Gastrocnemius medialis (tissue), 4 donors: ENCODE measurements around the gene STXBP2. TPM values are rescaled to one million over a fixed set of nuclear protein-coding genes. Genes with fewer than 3 reads are reported as not detected.
A peak's percentile ranks its signal among the peaks of the same experiment; 100 is the strongest.

Experiments
- ATAC-seq, 2 donors: fragments of 150-250 bp; one replicate each; pipeline ENCODE4 v1.9.1; 2016
- DNase-seq, 2 donors: peaks; one replicate each; pipeline ENCODE4 v3.0.0-alpha.2; 2019
- H3K27ac ChIP-seq, 4 donors: fragments of 200-600 bp; sonication (generic); 1 replicate in 1 of 4; 2 replicates in 3 of 4; pipeline ENCODE4 v1.5.1; 2016 to 2018; ENCODE audit warnings: mild to moderate bottlenecking in 2 of 4, moderate library complexity in 1 of 4
- H3K27me3 ChIP-seq, 3 donors: fragments of 200-600 bp; sonication (generic) in 2 of 3; 1 replicate in 1 of 3; 2 replicates in 2 of 3; pipeline versions ENCODE4 v1.5.1 to v1.6.0; 2016 to 2019; ENCODE audit warnings: mild to moderate bottlenecking in 1 of 3, moderate library complexity in 1 of 3
- H3K36me3 ChIP-seq, 2 donors: fragments of 200-600 bp; sonication (generic) in 1 of 2; one replicate each; pipeline ENCODE4 v1.5.1; 2017 to 2018
- H3K4me1 ChIP-seq, 2 donors: fragments of 200-600 bp; sonication (generic) in 1 of 2; one replicate each; pipeline ENCODE4 v1.5.1; 2016 to 2017; ENCODE audit warnings: mild to moderate bottlenecking in 2 of 2
- H3K4me3 ChIP-seq, 4 donors: fragments of 200-600 bp; sonication (generic) in 3 of 4; 1 replicate in 1 of 4; 2 replicates in 3 of 4; pipeline ENCODE4 v1.5.1; 2016 to 2019; ENCODE audit warnings: mild to moderate bottlenecking in 2 of 4
- H3K9me3 ChIP-seq, 3 donors: fragments of 200-600 bp; sonication (generic) in 2 of 3; 1 replicate in 1 of 3; 2 replicates in 2 of 3; pipeline ENCODE4 v1.5.1; 2016 to 2019
- CTCF ChIP-seq, 5 experiments: fragments of 450-650 bp in 3 of 5; fragments of 200-600 bp in 2 of 5; sonication (generic) in 2 of 5; IDR thresholded peaks in 4 of 5; conservative IDR thresholded peaks in 1 of 5; 1 replicate in 4 of 5; 2 replicates in 1 of 5; pipeline ENCODE4 v1.5.1; 2016 to 2019; ENCODE audit warnings: antibody characterized with exemption in 5 of 5, mild to moderate bottlenecking in 3 of 5, moderate library complexity in 3 of 5
- POLR2A ChIP-seq, 2 donors: fragments of 450-650 bp; IDR thresholded peaks; one replicate each; pipeline ENCODE4 v1.6.1; 2017; ENCODE audit warnings: antibody characterized with exemption in 2 of 2, mild to moderate bottlenecking in 2 of 2, moderate library complexity in 2 of 2
- in situ Hi-C, 4 donors: fragments of 200-750 bp; cut with MboI; loops; one replicate each; pipeline versions ENCODE4 v1.15.0 to v1.8.0; 2017; ENCODE audit warnings: low sequenced_read_pairs in 4 of 4
- intact Hi-C: fragments of 100-400 bp; cut with DNase I; formaldehyde crosslinking; loops from one replicate; pipeline ENCODE4 v1.15.1; 2023; ENCODE audit warnings: low total_unique reads
- total RNA-seq, 4 donors: library from RNA; depleted of rRNA; stranded (reverse); fragments of >200 nt; gene quantifications; one replicate each; pipeline versions ENCODE4 v1.1.0 to v1.2.3, GENCODE V29; 2016

STXBP2 gene
- total RNA-seq, 4 donors from 2014 or later, result 0.87 to 3.7 (median 2.8) TPM

- peaks cover 30 to 42% (median 32%) of the 10 kb centered on the region in 3 donors for H3K27me3 ChIP-seq
- H3K36me3 ChIP-seq, result no peaks in the 10 kb centered on the region
- DNase-seq (no peak), ATAC-seq (no peak)
- no peak overlapping the region for H3K27ac ChIP-seq
- no peaks in the 10 kb centered on the region for H3K9me3 ChIP-seq
- peak overlapping the region in 2 of 4 donors; percentile 6 to 33 for H3K4me3 ChIP-seq
- H3K4me1 ChIP-seq, result peaks cover 0 to 3% of the 10 kb centered on the region in 2 donors
- TF ChIP-seq CTCF (IDR thresholded peaks at IDR 0.05 in 4 of 5, conservative IDR thresholded peaks at IDR 0.05 in 1 of 5), result no peak
- no peak for TF ChIP-seq POLR2A (IDR thresholded peaks at IDR 0.05)
- intact Hi-C loops, result no loop called here
- in situ Hi-C loops, result no loop called here
These were observed 705 bp downstream of the STXBP2 start for GRCh38 chr19:7637374-7638256.

DNA sequence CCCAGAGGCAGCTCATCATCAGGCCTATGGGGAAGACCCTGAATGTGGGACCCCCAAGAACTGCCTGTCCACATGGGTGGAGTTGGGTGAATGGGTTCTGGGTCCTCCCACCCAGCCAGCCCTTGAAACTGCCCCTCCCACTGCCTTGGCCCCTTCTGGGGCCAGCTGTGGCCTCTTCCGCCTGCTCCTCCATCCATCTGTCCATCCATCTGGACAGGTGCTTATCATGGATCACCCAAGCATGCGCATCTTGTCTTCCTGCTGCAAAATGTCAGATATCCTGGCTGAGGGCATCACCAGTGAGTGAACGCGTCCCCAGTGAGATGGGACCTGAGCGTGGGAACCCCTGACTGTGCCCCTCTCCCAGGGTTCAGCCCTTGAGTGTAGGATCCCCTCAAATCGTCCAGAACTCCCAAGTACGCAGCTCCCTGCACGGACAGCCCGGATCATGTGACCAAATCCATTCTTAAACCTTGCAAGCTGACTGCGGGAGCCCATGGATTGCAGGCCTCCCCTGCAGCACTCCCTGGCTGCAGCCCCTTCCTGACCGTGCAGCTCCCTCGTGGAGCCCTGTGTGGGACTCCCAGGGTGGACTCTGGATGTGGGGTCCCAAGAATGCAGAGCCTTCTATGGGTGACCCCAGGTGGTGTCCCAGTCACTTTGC lies 2.0 kb downstream of the STXBP2 start:
- Histone ChIP-seq H3K9me3 (no peaks in the 10 kb centered on the region), H3K4me3 (no peak overlapping the region), H3K27me3 (peaks cover 30 to 42% (median 32%) of the 10 kb centered on the region in 3 donors), H3K27ac (no peak overlapping the region), H3K36me3 (no peaks in the 10 kb centered on the region), H3K4me1 (peaks cover 0 to 3% of the 10 kb centered on the region in 2 donors)
- in situ Hi-C loops (no loop called here), intact Hi-C loops (no loop called here)
- TF ChIP-seq POLR2A (IDR thresholded peaks at IDR 0.05), result no peak
- TF ChIP-seq CTCF (IDR thresholded peaks at IDR 0.05 in 4 of 5, conservative IDR thresholded peaks at IDR 0.05 in 1 of 5), result no peak
- DNase-seq, result no peak
- no peak for ATAC-seq

GRCh38 chr19:7639863-7640348 lies 3.0 kb downstream of the STXBP2 start:
- Histone ChIP-seq H3K27ac (no peak overlapping the region), H3K36me3 (no peaks in the 10 kb centered on the region), H3K4me1 (peaks cover 0 to 3% of the 10 kb centered on the region in 2 donors), H3K27me3 (peaks cover 30 to 42% (median 32%) of the 10 kb centered on the region in 3 donors), H3K9me3 (no peaks in the 10 kb centered on the region), H3K4me3 (no peak overlapping the region)
- DNase-seq (no peak), ATAC-seq (no peak)
- in situ Hi-C loops (no loop called here), intact Hi-C loops (no loop called here)
- no peak for TF ChIP-seq POLR2A (IDR thresholded peaks at IDR 0.05)
- TF ChIP-seq CTCF (IDR thresholded peaks at IDR 0.05 in 4 of 5, conservative IDR thresholded peaks at IDR 0.05 in 1 of 5), result no peak

DNA sequence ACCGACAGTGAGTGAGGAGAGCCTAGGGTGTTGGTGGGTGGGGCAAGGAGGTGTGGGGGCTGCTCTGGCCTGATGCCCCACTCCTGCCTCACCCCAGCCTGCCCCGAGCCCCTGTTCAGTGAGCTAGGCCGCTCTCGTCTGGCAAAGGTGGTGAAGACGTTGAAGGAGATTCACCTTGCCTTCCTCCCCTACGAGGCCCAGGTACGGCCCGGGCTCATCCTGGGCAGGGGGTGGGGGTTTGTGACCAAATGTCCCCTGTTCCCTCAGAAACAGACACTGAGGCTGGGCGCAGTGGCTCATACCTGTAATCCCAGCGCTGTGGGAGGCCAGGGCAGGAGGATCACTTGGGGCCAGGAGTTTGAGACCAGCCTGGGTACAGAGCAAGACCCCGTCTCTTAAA lies 3.9 kb downstream of the STXBP2 start:
- no peak for DNase-seq
- intact Hi-C loops, result no loop called here
- Histone ChIP-seq H3K27me3 (peaks cover 28 to 35% (median 29%) of the 10 kb centered on the region in 3 donors), H3K4me1 (peaks cover 0 to under 1% of the 10 kb centered on the region in 2 donors), H3K4me3 (no peak overlapping the region), H3K36me3 (no peaks in the 10 kb centered on the region), H3K27ac (no peak overlapping the region), H3K9me3 (no peaks in the 10 kb centered on the region)
- TF ChIP-seq POLR2A (IDR thresholded peaks at IDR 0.05) (no peak), CTCF (IDR thresholded peaks at IDR 0.05 in 4 of 5, conservative IDR thresholded peaks at IDR 0.05 in 1 of 5) (no peak)
- no peak for ATAC-seq
- in situ Hi-C loops, result no loop called here
